Measurements from ENCODE around the gene PEMT.

PEMT gene

DNA sequence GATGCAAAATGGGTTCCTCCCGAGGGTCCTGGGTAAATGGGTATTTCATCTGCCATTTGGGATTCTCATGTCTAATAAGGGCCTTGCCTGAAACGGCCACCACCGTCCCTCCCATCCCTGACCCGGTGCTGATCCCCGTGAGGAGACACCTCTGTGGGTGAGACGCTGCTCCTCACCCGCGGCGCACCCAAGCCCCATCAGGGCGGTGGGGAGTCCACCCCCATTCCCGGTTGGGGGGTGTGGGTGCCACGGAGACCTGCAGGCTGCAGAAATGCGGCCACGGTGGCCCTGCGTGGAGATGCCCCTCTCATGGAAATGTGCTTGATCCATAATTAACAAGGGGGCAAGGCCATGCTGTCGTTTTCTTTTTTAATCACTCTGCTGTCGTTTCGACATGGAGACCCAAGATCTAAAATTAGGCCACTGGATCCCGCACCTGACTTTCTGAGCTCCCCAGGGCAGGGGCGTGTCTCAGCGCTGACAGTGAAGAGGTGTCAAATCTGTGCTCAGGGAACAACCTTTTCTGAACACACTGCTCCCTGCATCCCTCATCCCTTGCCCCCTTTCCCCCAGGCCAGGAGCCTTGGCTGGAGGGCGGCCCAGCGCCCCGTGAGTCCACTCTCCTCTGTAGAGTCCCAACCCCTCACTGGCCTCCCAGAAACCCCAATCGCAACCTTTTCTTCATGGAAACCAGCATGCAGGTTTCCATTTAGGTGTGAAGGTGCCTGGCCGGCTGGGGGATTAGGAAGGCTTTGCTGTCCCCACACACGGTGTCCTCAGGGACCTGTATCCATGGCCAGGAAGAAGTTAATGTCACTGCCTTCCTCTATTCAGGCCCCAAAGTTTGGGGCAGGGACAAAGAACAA lies 38.9 kb downstream of the PEMT start:
- no peak for DNase-seq

GRCh38 chr17:17551361-17551760 lies 40.1 kb downstream of the PEMT start:
- no peak for DNase-seq

- no peak for DNase-seq
Observed at GRCh38 chr17:17549732-17550366, 41.7 kb downstream of the PEMT start.

GRCh38 chr17:17548044-17548443 lies 43.5 kb downstream of the PEMT start:
- DNase-seq: no peak

DNA sequence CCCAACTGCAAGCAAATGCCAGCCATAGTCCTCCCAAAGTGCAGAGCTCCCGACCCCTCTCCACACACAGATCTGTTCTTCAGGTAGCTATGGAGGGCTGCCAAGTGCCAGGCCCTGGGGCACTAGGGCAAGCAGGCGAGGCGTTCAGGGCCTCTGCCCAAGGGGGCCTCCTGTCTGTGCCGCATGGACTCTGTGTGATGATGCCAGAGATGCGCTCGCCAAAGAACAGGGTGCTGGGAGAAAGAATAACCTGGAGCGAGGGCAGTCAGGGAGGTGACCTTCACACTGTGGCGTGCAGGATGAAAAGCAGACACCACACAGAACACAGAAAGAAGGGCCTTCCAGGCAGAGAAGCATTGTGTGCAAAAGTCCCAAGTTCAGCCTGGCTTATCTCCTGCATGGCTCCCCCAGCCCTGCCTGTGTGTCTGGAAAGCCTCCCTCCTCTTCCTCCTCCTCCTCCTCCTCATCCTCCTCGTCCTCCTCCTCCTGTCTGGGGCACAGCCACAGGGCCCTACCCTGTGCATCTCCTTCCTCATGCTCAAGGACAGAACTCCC lies 44.2 kb downstream of the PEMT start:
- DNase-seq: no peak

GRCh38 chr17:17546399-17547185 lies 44.9 kb downstream of the PEMT start:
- no peak for DNase-seq

GRCh38 chr17:17545984-17546383 lies 45.5 kb downstream of the PEMT start:
- DNase-seq: no peak

DNA sequence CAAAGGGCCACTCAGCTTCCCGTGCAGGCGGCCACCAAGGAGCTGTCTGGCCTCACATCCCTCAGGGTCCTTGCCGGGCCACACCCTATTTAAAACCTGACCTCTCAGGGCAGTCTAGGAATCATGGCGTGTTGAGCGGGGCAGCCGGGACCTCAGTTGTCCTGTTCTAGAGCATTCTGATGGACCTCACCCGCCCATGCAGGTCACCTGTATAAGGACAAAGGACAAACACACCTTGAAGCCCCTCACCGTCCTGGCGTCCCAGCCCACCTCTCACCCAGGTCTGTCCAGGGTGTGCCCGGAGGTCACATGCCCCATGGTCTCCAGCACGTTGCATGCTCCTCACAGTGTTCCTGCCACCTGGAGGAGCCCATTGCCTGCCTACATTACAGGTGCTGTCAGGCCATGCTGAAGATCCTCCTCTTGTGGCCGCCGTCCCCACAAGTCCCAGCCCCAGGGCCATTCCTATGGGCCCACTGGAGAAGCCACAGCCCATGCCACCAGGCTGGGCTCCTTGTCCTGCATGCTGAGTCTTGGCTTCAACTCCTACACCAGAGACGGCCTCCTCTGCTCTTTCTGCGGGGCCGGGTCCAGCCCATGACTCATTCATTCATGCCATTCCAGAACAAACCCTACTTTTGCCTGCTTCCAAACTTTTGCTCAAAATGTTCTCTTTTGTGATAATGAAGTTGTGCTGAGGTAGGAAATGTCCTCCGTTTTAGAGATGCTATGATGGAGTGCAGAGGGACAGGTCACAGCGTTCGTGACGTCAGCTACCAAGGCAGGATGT lies 46.3 kb downstream of the PEMT start:
- DNase-seq: no peak

DNA sequence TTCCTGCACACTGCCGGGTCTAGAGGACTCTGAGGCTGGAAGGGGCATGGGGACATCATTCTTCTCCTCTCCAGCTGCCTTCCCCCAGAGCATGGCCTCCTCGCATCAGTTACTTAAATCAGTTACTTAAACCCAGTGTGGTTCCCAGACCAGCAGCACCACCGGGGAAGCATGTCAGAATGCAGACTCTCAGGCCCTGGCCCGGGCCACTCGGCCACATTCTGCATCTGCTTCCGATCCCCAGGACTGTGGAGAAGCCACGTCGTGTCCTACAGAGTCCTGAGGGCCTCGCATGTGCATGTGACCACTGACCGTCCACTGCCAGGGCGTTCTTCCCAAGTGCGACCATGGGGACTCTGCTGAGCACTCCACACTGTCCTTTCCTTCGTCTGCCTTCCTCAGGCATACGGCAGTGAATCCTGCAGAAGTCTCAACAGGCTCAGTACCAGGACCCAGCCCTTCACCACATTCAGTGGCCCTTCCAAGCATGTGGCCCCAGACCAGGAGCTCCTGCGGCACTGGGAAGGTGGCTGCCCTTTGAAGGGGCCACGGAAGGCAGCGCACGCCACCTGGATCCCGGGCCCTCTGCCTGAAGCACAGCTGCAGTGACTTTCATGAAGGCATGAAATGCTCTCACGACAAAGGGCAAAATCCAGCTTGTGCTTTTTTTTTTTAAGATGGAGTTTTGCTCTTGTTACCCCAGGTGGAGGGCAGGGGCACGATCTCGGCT lies 48.4 kb downstream of the PEMT start:
- DNase-seq: no peak

GRCh38 chr17:17541640-17542001 lies 49.9 kb downstream of the PEMT start:
- no peak for DNase-seq

DNA sequence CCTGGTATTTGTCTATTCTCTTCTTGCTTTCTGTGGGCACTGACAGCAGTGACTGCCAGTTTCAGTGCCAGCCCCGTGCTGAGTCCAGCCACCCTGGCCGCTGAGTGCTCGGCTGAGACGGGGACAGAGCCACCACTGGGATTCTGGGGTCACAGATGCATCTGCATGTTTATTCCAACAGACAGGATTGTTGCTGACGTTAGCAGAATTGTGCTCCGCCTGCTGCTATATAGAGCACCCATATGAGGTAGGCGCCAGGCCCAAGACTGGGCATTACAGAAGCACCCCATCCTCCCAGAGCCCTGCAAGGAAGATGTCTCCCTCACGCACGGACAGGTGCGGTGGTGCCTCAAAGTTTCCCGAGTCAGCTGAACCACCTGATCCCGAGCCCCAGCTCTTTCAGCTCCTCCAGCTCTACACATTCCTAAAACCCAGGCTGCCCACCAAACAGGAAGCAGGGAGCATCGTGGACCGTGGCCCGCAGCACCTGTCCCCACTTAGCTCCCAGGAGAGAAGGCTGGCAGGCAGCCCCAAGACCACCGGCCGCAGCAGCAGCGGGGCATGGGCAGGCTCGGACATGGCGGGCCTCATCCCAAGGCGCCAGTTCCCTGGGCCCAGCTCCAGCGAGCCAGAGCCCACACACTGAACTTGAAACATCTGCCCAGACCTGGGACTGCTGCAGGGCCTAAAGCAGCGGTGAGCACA lies 50.4 kb downstream of the PEMT start:
- no peak for DNase-seq

DNA sequence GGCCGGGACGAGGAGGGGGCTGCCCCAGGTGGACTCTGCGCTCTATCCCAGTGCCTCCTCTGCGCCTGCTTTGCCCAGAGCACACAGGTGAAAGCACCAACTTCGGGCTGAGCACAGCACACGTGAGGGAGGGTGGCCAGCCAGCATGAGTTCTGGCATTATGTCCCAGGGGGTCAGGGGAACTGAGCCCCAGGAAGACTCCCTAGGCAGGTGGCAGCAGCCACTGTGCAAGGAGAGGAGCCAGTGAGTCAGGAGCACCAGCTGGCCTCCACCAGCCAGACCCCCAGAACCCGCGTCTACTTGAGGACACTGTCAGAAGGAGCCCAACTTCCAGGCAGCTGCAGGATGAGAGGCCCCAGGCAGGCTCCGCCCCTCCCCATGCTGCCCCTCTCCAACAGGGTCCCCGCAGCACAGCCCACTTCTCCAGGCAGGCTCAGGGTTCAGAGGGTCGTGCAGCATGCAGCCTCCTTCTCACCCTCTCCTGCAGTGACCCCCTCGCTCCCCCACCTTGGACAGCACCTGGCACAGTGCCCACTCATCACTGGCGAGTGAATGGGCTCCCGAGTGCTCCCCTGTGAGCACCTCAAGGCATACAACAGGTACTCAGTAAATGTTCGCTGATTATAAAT lies 51.1 kb downstream of the PEMT start:
- no peak for DNase-seq

DNA sequence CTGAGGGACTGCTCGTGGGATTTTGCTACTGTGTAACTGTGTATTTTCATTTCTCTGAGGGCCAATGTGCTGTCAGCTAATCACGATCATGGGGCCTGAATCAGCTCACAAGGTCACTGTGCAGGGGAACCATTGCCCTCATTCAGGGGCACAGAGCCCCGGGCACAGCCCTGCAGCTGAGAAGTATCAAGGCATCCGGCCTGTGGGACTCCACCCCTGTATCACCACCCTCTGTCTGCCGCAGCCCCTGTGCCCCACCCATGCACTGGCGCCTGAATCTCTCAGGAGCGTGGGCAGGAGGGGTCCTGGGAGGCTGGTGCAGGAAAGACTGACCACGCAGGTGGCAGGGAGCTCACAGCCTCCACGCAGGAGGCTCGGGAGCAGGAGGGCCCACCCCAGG lies 51.9 kb downstream of the PEMT start:
- DNase-seq: no peak

- DNase-seq: no peak
Observed at GRCh38 chr17:17538417-17539391, 52.8 kb downstream of the PEMT start.

DNA sequence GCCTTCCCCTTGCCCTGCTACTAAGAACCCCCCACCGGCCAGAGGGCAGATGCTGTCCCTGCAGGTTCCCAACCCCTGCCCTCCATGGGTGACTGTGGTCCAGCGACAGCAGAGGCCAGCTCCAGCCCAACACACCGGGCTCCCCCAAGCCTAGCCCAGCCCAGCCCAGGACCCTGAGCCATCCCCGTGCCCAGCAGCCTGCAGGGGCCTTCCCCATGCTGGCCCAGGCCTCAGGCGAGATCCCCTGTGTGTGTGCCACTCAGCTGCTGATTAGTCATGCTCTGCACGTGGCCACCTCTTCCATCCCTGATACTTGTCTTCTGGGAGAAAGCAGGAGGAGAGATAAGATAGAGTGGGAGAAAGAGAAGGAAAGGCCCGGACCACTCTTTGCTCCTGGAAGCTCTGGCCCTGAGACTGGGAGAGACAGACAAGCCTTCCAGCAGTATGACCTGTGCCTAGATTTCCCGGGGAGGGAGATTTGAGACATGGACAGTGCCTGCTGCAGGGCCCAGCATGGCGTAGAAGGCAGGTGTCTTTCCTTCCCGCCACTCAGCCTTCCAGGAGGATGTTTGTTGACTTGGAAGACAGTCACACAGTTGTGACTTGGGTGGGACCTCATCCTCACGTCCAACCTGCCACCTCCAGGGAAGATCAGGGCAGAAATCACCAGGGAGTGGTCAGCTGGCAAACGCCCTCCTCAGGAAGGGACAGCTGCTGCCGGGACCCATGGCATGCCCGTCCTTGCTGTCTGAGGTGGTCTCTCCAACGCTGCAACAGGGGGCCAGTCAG lies 54.0 kb downstream of the PEMT start:
- no peak for DNase-seq

GRCh38 chr17:17536702-17537101 lies 54.8 kb downstream of the PEMT start:
- no peak for DNase-seq

DNA sequence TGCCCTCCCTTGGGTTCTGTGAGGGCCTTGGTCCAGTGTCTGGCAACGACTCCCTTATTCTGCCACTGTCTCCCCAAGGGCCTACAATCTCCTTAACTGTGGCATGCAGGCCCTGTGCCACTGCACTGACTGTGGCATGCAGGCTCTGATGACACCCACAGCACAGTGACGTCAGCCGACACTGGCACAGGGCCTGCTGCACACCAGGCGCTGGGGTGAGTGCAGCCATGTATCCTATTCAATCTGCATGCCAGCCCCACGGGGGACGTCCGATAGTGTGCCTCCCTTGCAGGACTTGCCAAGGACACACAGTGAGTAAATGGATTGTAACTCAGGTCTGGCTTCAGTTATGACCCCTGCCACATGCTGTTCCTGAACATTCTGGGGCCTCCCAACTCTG lies 55.6 kb downstream of the PEMT start:
- DNase-seq: no peak

DNA sequence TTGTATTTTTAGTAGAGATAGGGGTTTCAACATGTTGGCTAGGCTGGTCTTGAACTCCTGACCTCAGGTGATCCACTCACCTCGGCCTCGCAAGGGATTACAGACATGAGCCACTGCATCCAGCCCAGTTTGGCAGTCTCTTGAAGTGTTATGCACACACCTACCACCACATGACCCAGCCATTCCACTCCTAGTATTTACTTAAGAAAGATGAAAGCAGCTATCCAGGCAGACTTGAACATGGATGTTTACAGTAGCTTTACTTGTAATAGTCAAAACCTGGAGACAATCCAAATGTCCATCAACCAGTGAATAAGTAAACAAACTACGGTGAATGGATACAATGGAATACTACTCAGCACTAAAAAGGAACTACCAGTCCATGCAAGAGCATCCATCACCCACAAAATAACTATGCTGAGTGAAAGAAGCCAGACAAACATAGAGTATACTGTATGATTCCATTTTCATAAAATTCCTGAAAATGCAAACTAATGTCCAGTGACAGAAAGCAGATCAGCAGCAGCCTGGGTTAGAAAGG lies 57.5 kb downstream of the PEMT start:
- no peak for DNase-seq
